DMS 273 (cell line): ENCODE data around the gene TMEM179.
A peak's percentile ranks its signal among the peaks of the same experiment; 100 is the strongest.
"Not testable (repeated sequence)": the region's sequence is repeated elsewhere in the genome, so short reads cannot be mapped to it uniquely, and the experiment has no call there.

Experiments used
- DNase-seq: peaks from one replicate; lab custom pipeline; 2025; ENCODE audit not compliant: unreplicated experiment; lab: John Stamatoyannopoulos, UW

TMEM179 gene

GRCh38 chr14:104588066-104588857 lies 16.3 kb downstream of the TMEM179 start:
- DNase-seq, result no peak

GRCh38 chr14:104587641-104588040 lies 16.9 kb downstream of the TMEM179 start:
- DNase-seq, result no peak

GRCh38 chr14:104586832-104587620 lies 17.5 kb downstream of the TMEM179 start:
- DNase-seq, result peak; percentile 93

- no peak for DNase-seq
Observed at GRCh38 chr14:104585966-104586697, 18.4 kb downstream of the TMEM179 start.

GRCh38 chr14:104584557-104584956 lies 20.0 kb downstream of the TMEM179 start:
- DNase-seq, result no peak

GRCh38 chr14:104583424-104584306 lies 20.9 kb downstream of the TMEM179 start:
- DNase-seq, result peak; percentile 56

GRCh38 chr14:104582662-104583061 lies 21.9 kb downstream of the TMEM179 start:
- peak; percentile 81 for DNase-seq

- DNase-seq, result peak; percentile 71
Observed at GRCh38 chr14:104582005-104582404, 22.6 kb downstream of the TMEM179 start.

GRCh38 chr14:104581521-104581920 lies 23.1 kb downstream of the TMEM179 start:
- peak; percentile 62 for DNase-seq

- peak; percentile 52 for DNase-seq
Observed at GRCh38 chr14:104580961-104581360, 23.6 kb downstream of the TMEM179 start.

GRCh38 chr14:104579939-104580338 lies 24.6 kb downstream of the TMEM179 start:
- DNase-seq, result not testable (repeated sequence)

GRCh38 chr14:104579507-104579906 lies 25.1 kb downstream of the TMEM179 start, which contains the start of gene C14orf180:
Gene C14orf180 (plus strand): TSS chr14:104579764. CDS start chr14:104586431, 6,667 bp downstream.
- DNase-seq, result peak; percentile 72

GRCh38 chr14:104578321-104578720 lies 26.3 kb downstream of the TMEM179 start:
- peak; percentile 93 for DNase-seq

GRCh38 chr14:104577847-104578301 lies 26.7 kb downstream of the TMEM179 start:
- DNase-seq, result no peak

- no peak for DNase-seq
Observed at GRCh38 chr14:104577426-104577825, 27.1 kb downstream of the TMEM179 start.

- no peak for DNase-seq
Observed at GRCh38 chr14:104576970-104577332, 27.6 kb downstream of the TMEM179 start.

- no peak for DNase-seq
Observed at GRCh38 chr14:104576232-104576969, 28.2 kb downstream of the TMEM179 start.

- no peak for DNase-seq
Observed at GRCh38 chr14:104574978-104575583, 29.5 kb downstream of the TMEM179 start.

- no peak for DNase-seq
Observed at GRCh38 chr14:104574536-104574935, 30.0 kb downstream of the TMEM179 start.
